ENCODE results near the gene COL18A1.

Gene COL18A1

DNA sequence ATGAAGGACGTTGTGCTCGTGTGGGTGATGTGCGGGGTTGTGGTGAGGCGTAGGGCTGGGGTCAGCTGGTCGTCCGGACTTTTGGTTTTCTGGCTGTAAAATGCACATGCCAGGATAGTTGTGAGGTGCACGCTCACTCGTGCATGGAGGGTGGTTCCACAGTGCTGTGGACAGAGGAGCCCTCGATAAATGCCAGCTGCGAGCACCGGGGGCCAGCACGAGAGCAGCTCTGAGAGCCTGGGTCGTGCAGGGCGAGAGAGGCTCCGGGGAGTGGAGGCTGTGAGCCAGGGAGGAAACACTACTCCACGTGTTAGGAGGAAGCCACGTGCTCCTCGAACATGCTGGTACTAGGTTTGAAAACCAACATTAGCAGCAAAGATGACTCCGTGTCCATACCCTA, 39.4 kb downstream of the COL18A1 start:
- TF ChIP-seq TOX (CRISPR knock-in tag; IDR thresholded peaks at IDR 0.05; ENCODE audit: borderline replicate concordance) (no peak), POU6F1 (CRISPR knock-in tag; IDR thresholded peaks at IDR 0.05; ENCODE audit: borderline replicate concordance, low read depth) (no peak), PPARA (CRISPR knock-in tag; IDR thresholded peaks at IDR 0.05; ENCODE audit: borderline replicate concordance) (no peak), ZFP3 (CRISPR knock-in tag; IDR thresholded peaks at IDR 0.05) (no peak), OSR1 (CRISPR knock-in tag; IDR thresholded peaks at IDR 0.05) (no peak)
- ATAC-seq: no peak

- no peak for ATAC-seq
- TF ChIP-seq PPARA (CRISPR knock-in tag; IDR thresholded peaks at IDR 0.05; ENCODE audit: borderline replicate concordance) (no peak), ZFP3 (CRISPR knock-in tag; IDR thresholded peaks at IDR 0.05) (no peak)
Observed at GRCh38 chr21:45445369-45445768, 40.4 kb downstream of the COL18A1 start.

- ATAC-seq: no peak
- no peak for TF ChIP-seq BACH2 (CRISPR knock-in tag; IDR thresholded peaks at IDR 0.05; ENCODE audit: borderline replicate concordance)
- TF ChIP-seq ZC3H10 (CRISPR knock-in tag; IDR thresholded peaks at IDR 0.05): no peak
- no peak for TF ChIP-seq OSR1 (CRISPR knock-in tag; IDR thresholded peaks at IDR 0.05)
- TF ChIP-seq SNAI2 (CRISPR knock-in tag; IDR thresholded peaks at IDR 0.05): no peak
- no peak for TF ChIP-seq CSRNP3 (CRISPR knock-in tag; IDR thresholded peaks at IDR 0.05)
- TF ChIP-seq ISL1 (CRISPR knock-in tag; IDR thresholded peaks at IDR 0.05): no peak
- TF ChIP-seq ARNTL (CRISPR knock-in tag; IDR thresholded peaks at IDR 0.05; ENCODE audit: borderline replicate concordance, low read depth): no peak
- no peak for TF ChIP-seq CSDC2 (CRISPR knock-in tag; IDR thresholded peaks at IDR 0.05)
- no peak for TF ChIP-seq ZNF565 (CRISPR knock-in tag; conservative IDR thresholded peaks at IDR 0.05; ENCODE audit: low read depth)
- no peak for TF ChIP-seq ZFP3 (CRISPR knock-in tag; IDR thresholded peaks at IDR 0.05)
- TF ChIP-seq TCF4 (CRISPR knock-in tag; IDR thresholded peaks at IDR 0.05; ENCODE audit: borderline replicate concordance): no peak
- TF ChIP-seq ESRRG (CRISPR knock-in tag; IDR thresholded peaks at IDR 0.05): no peak
- TF ChIP-seq POU6F1 (CRISPR knock-in tag; IDR thresholded peaks at IDR 0.05; ENCODE audit: borderline replicate concordance, low read depth): no peak
- no peak for TF ChIP-seq TSHZ2 (CRISPR knock-in tag; IDR thresholded peaks at IDR 0.05)
- TF ChIP-seq ZFP30 (CRISPR knock-in tag; IDR thresholded peaks at IDR 0.05): no peak
- TF ChIP-seq GLIS3 (CRISPR knock-in tag; IDR thresholded peaks at IDR 0.05): no peak
- TF ChIP-seq PPARA (CRISPR knock-in tag; IDR thresholded peaks at IDR 0.05; ENCODE audit: borderline replicate concordance): no peak
- no peak for TF ChIP-seq TOX (CRISPR knock-in tag; IDR thresholded peaks at IDR 0.05; ENCODE audit: borderline replicate concordance)
- TF ChIP-seq, protein P1, sequence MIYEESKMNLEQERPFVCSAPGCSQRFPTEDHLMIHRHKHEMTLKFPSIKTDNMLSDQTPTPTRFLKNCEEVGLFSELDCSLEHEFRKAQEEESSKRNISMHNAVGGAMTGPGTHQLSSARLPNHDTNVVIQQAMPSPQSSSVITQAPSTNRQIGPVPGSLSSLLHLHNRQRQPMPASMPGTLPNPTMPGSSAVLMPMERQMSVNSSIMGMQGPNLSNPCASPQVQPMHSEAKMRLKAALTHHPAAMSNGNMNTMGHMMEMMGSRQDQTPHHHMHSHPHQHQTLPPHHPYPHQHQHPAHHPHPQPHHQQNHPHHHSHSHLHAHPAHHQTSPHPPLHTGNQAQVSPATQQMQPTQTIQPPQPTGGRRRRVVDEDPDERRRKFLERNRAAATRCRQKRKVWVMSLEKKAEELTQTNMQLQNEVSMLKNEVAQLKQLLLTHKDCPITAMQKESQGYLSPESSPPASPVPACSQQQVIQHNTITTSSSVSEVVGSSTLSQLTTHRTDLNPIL (CRISPR knock-in tag; IDR thresholded peaks at IDR 0.05; ENCODE audit: low read depth): no peak
Observed at GRCh38 chr21:45447821-45448220, 42.9 kb downstream of the COL18A1 start.

GRCh38 chr21:45448283-45448809, 43.4 kb downstream of the COL18A1 start:
- TF ChIP-seq ZC3H10 (CRISPR knock-in tag; IDR thresholded peaks at IDR 0.05): no peak
- no peak for TF ChIP-seq POU6F1 (CRISPR knock-in tag; IDR thresholded peaks at IDR 0.05; ENCODE audit: borderline replicate concordance, low read depth)
- no peak for ATAC-seq
